WERI-Rb-1 (cell line): ENCODE data around the gene PCAT7.

Experiments
- DNase-seq: peaks from one replicate; pipeline ENCODE4 v3.0.0-alpha.2; 2020
- H3K27ac ChIP-seq: fragments of 250-450 bp; sonication (Bioruptor Pico); 2 replicates; pipeline ENCODE4 v1.5.1; 2020; ENCODE audit warnings: mild to moderate bottlenecking, moderate library complexity
- H3K27me3 ChIP-seq: fragments of 250-450 bp; sonication (Bioruptor Pico); 2 replicates; pipeline ENCODE4 v1.5.1; 2021; ENCODE audit warnings: mild to moderate bottlenecking, low read depth, moderate library complexity; ENCODE audit not compliant: insufficient read depth, severe bottlenecking
- H3K36me3 ChIP-seq: fragments of 250-450 bp; sonication (Bioruptor Pico); 2 replicates; pipeline ENCODE4 v1.5.1; 2020; ENCODE audit warnings: mild to moderate bottlenecking, moderate library complexity
- H3K4me3 ChIP-seq: 2 replicates; pipeline ENCODE4 v1.5.1; 2011; ENCODE audit warnings: low read depth, mild to moderate bottlenecking, control low read depth, low read length
- H3K9me3 ChIP-seq: fragments of 250-450 bp; sonication (Bioruptor Pico); 2 replicates; pipeline ENCODE4 v1.5.1; 2021; ENCODE audit warnings: mild to moderate bottlenecking, moderate library complexity; ENCODE audit not compliant: severe bottlenecking
- CTCF ChIP-seq: IDR thresholded peaks from 2 replicates; pipeline ENCODE4 v1.5.1; 2011; ENCODE audit warnings: low read depth, mild to moderate bottlenecking, control low read depth, inconsistent platforms, low read length

Gene PCAT7

DNA sequence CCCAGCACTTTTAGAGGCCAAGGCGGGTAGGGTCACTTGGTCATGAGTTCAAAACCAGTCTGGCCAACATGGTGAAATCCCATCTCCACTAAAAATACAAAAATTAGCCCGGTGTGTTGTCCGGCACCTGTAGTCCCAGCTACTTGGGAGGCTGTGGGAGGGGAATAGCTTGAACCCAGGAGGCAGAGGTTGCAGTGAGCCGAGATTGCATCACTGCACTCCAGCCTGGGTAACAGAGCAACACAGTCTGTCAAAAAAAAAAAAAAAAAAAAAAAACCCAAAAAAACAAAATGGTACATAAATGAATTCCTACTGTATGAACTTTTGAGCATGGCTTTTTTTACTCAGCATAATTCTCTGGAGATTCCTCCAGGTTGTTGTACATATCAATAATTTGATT, 37.6 kb upstream of the PCAT7 start:
- H3K9me3 ChIP-seq, result no peaks in the 10 kb centered on the region
- TF ChIP-seq CTCF, result no peak
- no peak overlapping the region for H3K4me3 ChIP-seq
- no peak for DNase-seq
- H3K27ac ChIP-seq, result no peak overlapping the region
- no peaks in the 10 kb centered on the region for H3K36me3 ChIP-seq
- H3K27me3 ChIP-seq, result no peaks in the 10 kb centered on the region

GRCh38 chr9:94525396-94526035, 29.4 kb upstream of the PCAT7 start:
- TF ChIP-seq CTCF, result no peak
- no peak for DNase-seq
- H3K4me3 ChIP-seq, result no peak overlapping the region
- H3K27ac ChIP-seq, result no peak overlapping the region
- H3K27me3 ChIP-seq, result no peaks in the 10 kb centered on the region
- no peaks in the 10 kb centered on the region for H3K36me3 ChIP-seq
- H3K9me3 ChIP-seq, result no peaks in the 10 kb centered on the region

GRCh38 chr9:94526271-94526670, 28.6 kb upstream of the PCAT7 start:
- Histone ChIP-seq H3K9me3 (no peaks in the 10 kb centered on the region), H3K4me3 (no peak overlapping the region), H3K27me3 (no peaks in the 10 kb centered on the region), H3K27ac (no peak overlapping the region), H3K36me3 (no peaks in the 10 kb centered on the region)
- DNase-seq, result no peak
- no peak for TF ChIP-seq CTCF

- Histone ChIP-seq H3K27ac (no peak overlapping the region), H3K9me3 (no peaks in the 10 kb centered on the region), H3K4me3 (no peak overlapping the region), H3K27me3 (no peaks in the 10 kb centered on the region), H3K36me3 (no peaks in the 10 kb centered on the region)
- no peak for DNase-seq
- TF ChIP-seq CTCF, result no peak
These were observed 27.9 kb upstream of the PCAT7 start for GRCh38 chr9:94526951-94527350.

GRCh38 chr9:94528886-94529285, 26.0 kb upstream of the PCAT7 start:
- no peak overlapping the region for H3K4me3 ChIP-seq
- no peaks in the 10 kb centered on the region for H3K36me3 ChIP-seq
- TF ChIP-seq CTCF, result no peak
- H3K27ac ChIP-seq, result no peak overlapping the region
- DNase-seq, result no peak
- no peaks in the 10 kb centered on the region for H3K9me3 ChIP-seq
- H3K27me3 ChIP-seq, result no peaks in the 10 kb centered on the region

GRCh38 chr9:94533155-94533554, 21.7 kb upstream of the PCAT7 start:
- Histone ChIP-seq H3K9me3 (no peaks in the 10 kb centered on the region), H3K27ac (no peak overlapping the region), H3K4me3 (no peak overlapping the region), H3K27me3 (no peaks in the 10 kb centered on the region), H3K36me3 (no peaks in the 10 kb centered on the region)
- DNase-seq, result no peak
- no peak for TF ChIP-seq CTCF
